Measurements from ENCODE around the gene CCDC141.

DNA sequence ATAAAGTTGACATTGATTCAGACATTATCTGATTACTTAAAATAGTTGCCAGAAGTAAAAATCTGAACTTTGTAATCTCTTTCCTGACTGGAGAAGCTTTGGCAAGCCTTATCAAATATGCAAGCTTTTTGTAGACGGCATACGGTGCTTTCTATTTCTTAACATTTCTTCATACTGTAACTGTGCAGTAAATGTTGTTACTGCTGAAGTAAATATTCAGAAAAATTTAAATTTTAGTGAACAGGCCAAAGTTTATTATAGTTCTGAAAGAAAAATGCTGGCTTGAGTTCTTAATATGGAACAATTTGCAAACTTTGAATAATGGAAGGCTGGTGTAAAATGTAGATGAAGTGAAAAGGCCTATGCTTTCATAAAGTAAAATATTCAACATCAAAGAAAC is 244.5 kb downstream of the CCDC141 start:
- TF ChIP-seq, protein P1, sequence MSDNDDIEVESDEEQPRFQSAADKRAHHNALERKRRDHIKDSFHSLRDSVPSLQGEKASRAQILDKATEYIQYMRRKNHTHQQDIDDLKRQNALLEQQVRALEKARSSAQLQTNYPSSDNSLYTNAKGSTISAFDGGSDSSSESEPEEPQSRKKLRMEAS (IDR thresholded peaks at IDR 0.05), result no peak
- TF ChIP-seq, protein P2, sequence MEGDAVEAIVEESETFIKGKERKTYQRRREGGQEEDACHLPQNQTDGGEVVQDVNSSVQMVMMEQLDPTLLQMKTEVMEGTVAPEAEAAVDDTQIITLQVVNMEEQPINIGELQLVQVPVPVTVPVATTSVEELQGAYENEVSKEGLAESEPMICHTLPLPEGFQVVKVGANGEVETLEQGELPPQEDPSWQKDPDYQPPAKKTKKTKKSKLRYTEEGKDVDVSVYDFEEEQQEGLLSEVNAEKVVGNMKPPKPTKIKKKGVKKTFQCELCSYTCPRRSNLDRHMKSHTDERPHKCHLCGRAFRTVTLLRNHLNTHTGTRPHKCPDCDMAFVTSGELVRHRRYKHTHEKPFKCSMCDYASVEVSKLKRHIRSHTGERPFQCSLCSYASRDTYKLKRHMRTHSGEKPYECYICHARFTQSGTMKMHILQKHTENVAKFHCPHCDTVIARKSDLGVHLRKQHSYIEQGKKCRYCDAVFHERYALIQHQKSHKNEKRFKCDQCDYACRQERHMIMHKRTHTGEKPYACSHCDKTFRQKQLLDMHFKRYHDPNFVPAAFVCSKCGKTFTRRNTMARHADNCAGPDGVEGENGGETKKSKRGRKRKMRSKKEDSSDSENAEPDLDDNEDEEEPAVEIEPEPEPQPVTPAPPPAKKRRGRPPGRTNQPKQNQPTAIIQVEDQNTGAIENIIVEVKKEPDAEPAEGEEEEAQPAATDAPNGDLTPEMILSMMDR (IDR thresholded peaks at IDR 0.05), result no peak
- TF ChIP-seq POLR2A (IDR thresholded peaks at IDR 0.05; ENCODE audit: low read length), result no peak
- no peak for TF ChIP-seq BHLHE40 (IDR thresholded peaks at IDR 0.05; ENCODE audit: low read depth, low read length)
- no peak for TF ChIP-seq EP300 (IDR thresholded peaks at IDR 0.05)
- no peak for TF ChIP-seq HOXA7 (CRISPR knock-in tag; IDR thresholded peaks at IDR 0.05)
- no peak for TF ChIP-seq ZC3H11A (IDR thresholded peaks at IDR 0.05)
- TF ChIP-seq, protein P3, sequence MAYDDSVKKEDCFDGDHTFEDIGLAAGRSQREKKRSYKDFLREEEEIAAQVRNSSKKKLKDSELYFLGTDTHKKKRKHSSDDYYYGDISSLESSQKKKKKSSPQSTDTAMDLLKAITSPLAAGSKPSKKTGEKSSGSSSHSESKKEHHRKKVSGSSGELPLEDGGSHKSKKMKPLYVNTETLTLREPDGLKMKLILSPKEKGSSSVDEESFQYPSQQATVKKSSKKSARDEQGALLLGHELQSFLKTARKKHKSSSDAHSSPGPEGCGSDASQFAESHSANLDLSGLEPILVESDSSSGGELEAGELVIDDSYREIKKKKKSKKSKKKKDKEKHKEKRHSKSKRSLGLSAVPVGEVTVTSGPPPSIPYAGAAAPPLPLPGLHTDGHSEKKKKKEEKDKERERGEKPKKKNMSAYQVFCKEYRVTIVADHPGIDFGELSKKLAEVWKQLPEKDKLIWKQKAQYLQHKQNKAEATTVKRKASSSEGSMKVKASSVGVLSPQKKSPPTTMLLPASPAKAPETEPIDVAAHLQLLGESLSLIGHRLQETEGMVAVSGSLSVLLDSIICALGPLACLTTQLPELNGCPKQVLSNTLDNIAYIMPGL (CRISPR knock-in tag; IDR thresholded peaks at IDR 0.05; ENCODE audit: borderline replicate concordance), result no peak
- no peak for TF ChIP-seq CBX8 (IDR thresholded peaks at IDR 0.05)
- TF ChIP-seq, protein P4, sequence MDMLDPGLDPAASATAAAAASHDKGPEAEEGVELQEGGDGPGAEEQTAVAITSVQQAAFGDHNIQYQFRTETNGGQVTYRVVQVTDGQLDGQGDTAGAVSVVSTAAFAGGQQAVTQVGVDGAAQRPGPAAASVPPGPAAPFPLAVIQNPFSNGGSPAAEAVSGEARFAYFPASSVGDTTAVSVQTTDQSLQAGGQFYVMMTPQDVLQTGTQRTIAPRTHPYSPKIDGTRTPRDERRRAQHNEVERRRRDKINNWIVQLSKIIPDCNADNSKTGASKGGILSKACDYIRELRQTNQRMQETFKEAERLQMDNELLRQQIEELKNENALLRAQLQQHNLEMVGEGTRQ (IDR thresholded peaks at IDR 0.05), result no peak
- no peak for TF ChIP-seq NFE2L2 (conservative IDR thresholded peaks at IDR 0.05; ENCODE audit: low read length)
- no peak for TF ChIP-seq NR3C1 (IDR thresholded peaks at IDR 0.05)
- TF ChIP-seq MAFK (IDR thresholded peaks at IDR 0.05; ENCODE audit: partially characterized antibody), result no peak
- no peak for TF ChIP-seq MYC (IDR thresholded peaks at IDR 0.05; ENCODE audit: borderline replicate concordance, low read length)

All from A549 (cell line).